Effector memory CD4-positive, alpha-beta T cell (primary cell): Measurements from ENCODE around the gene ADAM10.

Experiments used
- DNase-seq, 3 donors: peaks; one replicate each; pipeline ENCODE4 v3.0.0-alpha.2; 2020
- H3K27ac ChIP-seq: 2 replicates; pipeline ENCODE4 v1.7.0; 2013; ENCODE audit warnings: mild to moderate bottlenecking, low read length, moderate library complexity; ENCODE audit not compliant: insufficient read depth, poor library complexity, severe bottlenecking
- H3K27me3 ChIP-seq: replicated peaks from 2 replicates; pipeline ENCODE4 v1.7.0; 2013; ENCODE audit warnings: mild to moderate bottlenecking, low read length; ENCODE audit not compliant: insufficient read depth, control insufficient read depth, poor library complexity, severe bottlenecking
- H3K36me3 ChIP-seq: 2 replicates; pipeline ENCODE4 v1.7.0; 2013; ENCODE audit warnings: mild to moderate bottlenecking, low read length, moderate library complexity; ENCODE audit not compliant: control insufficient read depth, insufficient read depth
- H3K4me1 ChIP-seq: 2 replicates; pipeline ENCODE4 v1.7.0; 2013; ENCODE audit warnings: low read length, mild to moderate bottlenecking; ENCODE audit not compliant: control insufficient read depth, insufficient read depth, poor library complexity, severe bottlenecking
- H3K4me3 ChIP-seq: 2 replicates; pipeline ENCODE4 v1.7.0; 2013; ENCODE audit warnings: low read length, low read depth, mild to moderate bottlenecking; ENCODE audit not compliant: insufficient read depth, poor library complexity, severe bottlenecking
- H3K9me3 ChIP-seq: 2 replicates; pipeline ENCODE4 v1.7.0; 2013; ENCODE audit warnings: mild to moderate bottlenecking, low read length, moderate library complexity; ENCODE audit not compliant: control insufficient read depth

The ADAM10 gene

DNA sequence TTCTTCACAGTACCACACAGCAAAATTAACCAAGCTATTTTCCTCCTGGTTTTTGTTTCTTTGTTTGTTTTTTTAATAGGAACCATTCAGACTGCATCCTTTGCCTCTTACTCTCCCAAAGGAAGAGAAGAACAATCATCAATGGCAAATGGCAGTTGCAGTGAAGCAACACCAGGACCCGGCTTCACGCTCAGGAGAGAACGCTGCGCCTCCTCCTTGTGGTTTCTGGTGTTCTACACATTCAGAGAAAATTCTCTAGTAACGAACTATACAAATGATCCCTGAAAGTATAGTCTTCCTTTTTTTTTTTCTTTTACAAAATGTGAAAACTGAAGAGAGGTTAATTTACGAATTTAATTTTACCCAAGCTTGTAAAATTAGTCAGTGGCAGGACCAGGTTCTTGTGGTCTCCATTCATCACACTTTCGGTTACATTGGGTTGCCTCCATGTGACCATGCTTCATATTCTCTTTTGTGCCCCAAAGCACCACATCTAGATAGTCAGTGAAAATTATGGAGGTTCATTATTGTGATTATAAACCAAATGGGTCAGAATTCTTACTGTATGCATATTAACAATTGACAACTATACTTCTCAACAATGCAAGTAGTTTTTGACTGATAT is 11.0 kb upstream of the ADAM10 start:
- H3K4me3 ChIP-seq = no peak overlapping the region
- no peaks in the 10 kb centered on the region for H3K4me1 ChIP-seq
- peaks cover 2% of the 10 kb centered on the region for H3K9me3 ChIP-seq
- no peaks in the 10 kb centered on the region for H3K27me3 ChIP-seq
- no peaks in the 10 kb centered on the region for H3K36me3 ChIP-seq
- no peak for DNase-seq
- H3K27ac ChIP-seq = no peak overlapping the region

GRCh38 chr15:58758141-58758540 is 8.6 kb upstream of the ADAM10 start:
- H3K9me3 ChIP-seq = no peaks in the 10 kb centered on the region
- no peak overlapping the region for H3K4me3 ChIP-seq
- no peaks in the 10 kb centered on the region for H3K36me3 ChIP-seq
- no peaks in the 10 kb centered on the region for H3K4me1 ChIP-seq
- no peak overlapping the region for H3K27ac ChIP-seq
- H3K27me3 ChIP-seq = no peaks in the 10 kb centered on the region
- no peak for DNase-seq

GRCh38 chr15:58755956-58756355 is 6.4 kb upstream of the ADAM10 start:
- no peaks in the 10 kb centered on the region for H3K27me3 ChIP-seq
- H3K36me3 ChIP-seq = no peaks in the 10 kb centered on the region
- H3K9me3 ChIP-seq = no peaks in the 10 kb centered on the region
- no peak overlapping the region for H3K27ac ChIP-seq
- H3K4me3 ChIP-seq = no peak overlapping the region
- no peaks in the 10 kb centered on the region for H3K4me1 ChIP-seq
- no peak for DNase-seq

DNA sequence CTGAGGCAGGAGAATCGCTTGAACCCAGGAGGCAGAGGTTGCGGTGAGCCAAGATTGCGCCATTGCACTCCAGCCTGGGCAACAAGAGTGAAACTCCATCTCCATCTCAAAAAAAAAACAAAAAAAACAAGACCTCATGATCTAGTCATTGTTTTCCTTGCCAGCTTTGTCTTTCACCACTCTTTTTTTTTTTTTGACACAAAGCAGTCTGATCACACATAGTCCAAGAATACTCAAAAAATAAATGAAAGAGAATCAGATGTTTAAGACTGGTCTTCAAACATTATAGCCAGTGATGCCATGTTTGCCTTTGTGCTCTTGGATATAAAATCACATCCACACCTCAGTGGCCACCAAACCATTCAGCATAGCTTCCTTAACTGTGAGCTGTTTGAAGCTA is 5.8 kb upstream of the ADAM10 start:
- no peak for DNase-seq
- Histone ChIP-seq H3K27me3 (no peaks in the 10 kb centered on the region), H3K4me1 (no peaks in the 10 kb centered on the region), H3K9me3 (no peaks in the 10 kb centered on the region), H3K27ac (no peak overlapping the region), H3K4me3 (no peak overlapping the region), H3K36me3 (no peaks in the 10 kb centered on the region)

GRCh38 chr15:58752716-58753115 is 3.2 kb upstream of the ADAM10 start:
- no peaks in the 10 kb centered on the region for H3K4me1 ChIP-seq
- no peak overlapping the region for H3K4me3 ChIP-seq
- no peaks in the 10 kb centered on the region for H3K9me3 ChIP-seq
- no peaks in the 10 kb centered on the region for H3K36me3 ChIP-seq
- no peaks in the 10 kb centered on the region for H3K27me3 ChIP-seq
- DNase-seq = no peak
- H3K27ac ChIP-seq = no peak overlapping the region

- H3K4me1 ChIP-seq = peaks cover 8% of the 10 kb centered on the region
- peak overlapping the region; percentile 81 for H3K27ac ChIP-seq
- DNase-seq = peak in 2 of 3 donors; percentile 12 to 19
- peak overlapping the region; percentile 100 for H3K4me3 ChIP-seq
- no peaks in the 10 kb centered on the region for H3K9me3 ChIP-seq
- H3K27me3 ChIP-seq = no peaks in the 10 kb centered on the region
- no peaks in the 10 kb centered on the region for H3K36me3 ChIP-seq
These were observed 515 bp downstream of the ADAM10 start for GRCh38 chr15:58748852-58749531.

GRCh38 chr15:58748040-58748851 is 1.3 kb downstream of the ADAM10 start:
- Histone ChIP-seq H3K36me3 (no peaks in the 10 kb centered on the region), H3K4me3 (peak overlapping the region; percentile 100), H3K27ac (peak overlapping the region; percentile 81), H3K9me3 (no peaks in the 10 kb centered on the region), H3K27me3 (no peaks in the 10 kb centered on the region), H3K4me1 (peaks cover 11% of the 10 kb centered on the region)
- no peak for DNase-seq

- Histone ChIP-seq H3K27ac (no peak overlapping the region), H3K27me3 (no peaks in the 10 kb centered on the region), H3K9me3 (no peaks in the 10 kb centered on the region), H3K4me1 (peaks cover 13% of the 10 kb centered on the region), H3K4me3 (no peak overlapping the region), H3K36me3 (no peaks in the 10 kb centered on the region)
- DNase-seq = no peak
These were observed 3.3 kb downstream of the ADAM10 start for GRCh38 chr15:58746174-58746573.

GRCh38 chr15:58742819-58743502 is 6.5 kb downstream of the ADAM10 start:
- H3K27ac ChIP-seq = no peak overlapping the region
- no peak overlapping the region for H3K4me3 ChIP-seq
- no peaks in the 10 kb centered on the region for H3K36me3 ChIP-seq
- H3K9me3 ChIP-seq = no peaks in the 10 kb centered on the region
- DNase-seq = no peak
- no peaks in the 10 kb centered on the region for H3K27me3 ChIP-seq
- peaks cover 18% of the 10 kb centered on the region for H3K4me1 ChIP-seq
